DND-41 (cell line): ENCODE data around the gene TM9SF2.

ENCODE experiments used
- ATAC-seq: fragments of 200-7000 bp; cut with Tn5 transposase; 3 replicates; pipeline ENCODE4 v1.9.1; 2021; ENCODE audit warnings: low read depth; ENCODE audit not compliant: insufficient read depth
- DNase-seq: peaks from one replicate; pipeline ENCODE4 v3.0.0-alpha.2; 2020
- H2AFZ ChIP-seq: 2 replicates; pipeline ENCODE4 v1.6.0; 2012; ENCODE audit warnings: low read depth, low read length
- H3K27ac ChIP-seq: 2 replicates; pipeline ENCODE4 v1.5.1; 2012; ENCODE audit warnings: low read length, inconsistent platforms
- H3K27me3 ChIP-seq: fragments of 200-600 bp; sonication (generic); 2 replicates; pipeline ENCODE4 v1.6.0; 2012; ENCODE audit warnings: low read length, mild to moderate bottlenecking, inconsistent platforms; ENCODE audit not compliant: insufficient read depth, poor library complexity
- H3K36me3 ChIP-seq: 2 replicates; pipeline ENCODE4 v1.5.1; 2012; ENCODE audit warnings: low read length, inconsistent platforms; ENCODE audit not compliant: insufficient read depth
- H3K4me1 ChIP-seq: 2 replicates; pipeline ENCODE4 v1.5.1; 2012; ENCODE audit warnings: mild to moderate bottlenecking, low read length; ENCODE audit not compliant: insufficient read depth
- H3K4me2 ChIP-seq: 2 replicates; pipeline ENCODE4 v1.6.0; 2012; ENCODE audit warnings: mild to moderate bottlenecking, moderate library complexity, low read length, inconsistent platforms; ENCODE audit not compliant: insufficient read depth
- H3K4me3 ChIP-seq, 2 experiments: fragments of 200-600 bp in 1 of 2; shearing (Covaris generic) in 1 of 2; 2 replicates each; pipeline ENCODE4 v1.5.1; 2012 to 2016; ENCODE audit warnings: inconsistent platforms in 2 of 2, low read length in 2 of 2, mild to moderate bottlenecking in 2 of 2, low read depth in 1 of 2, moderate library complexity in 1 of 2
- H3K79me2 ChIP-seq: 2 replicates; pipeline ENCODE4 v1.6.0; 2012; ENCODE audit warnings: low read length, inconsistent platforms; ENCODE audit not compliant: insufficient read depth
- H3K9ac ChIP-seq: 2 replicates; pipeline ENCODE4 v1.6.0; 2012; ENCODE audit warnings: low read depth, mild to moderate bottlenecking, inconsistent platforms, low read length, moderate library complexity
- H3K9me3 ChIP-seq: 2 replicates; pipeline ENCODE4 v1.5.1; 2012; ENCODE audit warnings: low read length, moderate library complexity, mild to moderate bottlenecking, inconsistent platforms; ENCODE audit not compliant: insufficient read depth, severe bottlenecking
- H4K20me1 ChIP-seq: 2 replicates; pipeline ENCODE4 v1.6.0; 2012; ENCODE audit warnings: low read length; ENCODE audit not compliant: insufficient read depth
- EZH2 ChIP-seq: IDR thresholded peaks from 3 replicates; pipeline ENCODE4 v1.6.1; 2012; ENCODE audit warnings: borderline replicate concordance, low read depth, mild to moderate bottlenecking, moderate library complexity, low read length, inconsistent platforms; ENCODE audit not compliant: severe bottlenecking
- TF ChIP-seq, protein P1 (sequence below): IDR thresholded peaks from 2 replicates; pipeline ENCODE4 v1.5.1; 2012; ENCODE audit warnings: borderline replicate concordance, low read length, moderate library complexity, mild to moderate bottlenecking; ENCODE audit not compliant: poor library complexity, severe bottlenecking; ENCODE audit errors: extremely low read depth

Gene TM9SF2

DNA sequence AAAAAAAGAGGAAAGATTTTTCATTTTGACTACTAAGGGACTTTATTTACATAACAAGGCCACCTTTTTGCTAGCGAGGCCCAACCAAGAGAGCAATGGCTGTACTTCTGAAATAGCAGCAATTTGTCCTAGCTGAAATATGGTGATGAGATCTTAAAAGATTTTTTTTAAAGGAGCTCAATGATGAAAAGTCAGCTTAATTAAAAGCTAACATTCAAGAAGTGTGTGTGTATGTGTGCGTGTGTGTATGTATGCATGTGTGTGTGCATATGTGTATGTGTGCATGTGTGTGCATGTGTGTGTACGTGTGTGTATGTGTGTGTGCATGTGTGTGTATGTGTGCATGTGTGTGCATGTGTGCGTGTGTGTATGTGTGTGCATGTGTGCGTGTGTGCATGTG lies 24.6 kb upstream of the TM9SF2 start:
- Histone ChIP-seq H3K9ac (no peak overlapping the region), H3K4me2 (no peak overlapping the region), H3K27ac (no peak overlapping the region), H2AFZ (no peak overlapping the region), H3K36me3 (no peaks in the 10 kb centered on the region), H3K9me3 (no peaks in the 10 kb centered on the region), H4K20me1 (no peaks in the 10 kb centered on the region), H3K27me3 (no peaks in the 10 kb centered on the region), H3K79me2 (no peaks in the 10 kb centered on the region), H3K4me3 (no peak overlapping the region), H3K4me1 (no peaks in the 10 kb centered on the region)
- ATAC-seq (no peak), DNase-seq (no peak)
- TF ChIP-seq, protein P1, sequence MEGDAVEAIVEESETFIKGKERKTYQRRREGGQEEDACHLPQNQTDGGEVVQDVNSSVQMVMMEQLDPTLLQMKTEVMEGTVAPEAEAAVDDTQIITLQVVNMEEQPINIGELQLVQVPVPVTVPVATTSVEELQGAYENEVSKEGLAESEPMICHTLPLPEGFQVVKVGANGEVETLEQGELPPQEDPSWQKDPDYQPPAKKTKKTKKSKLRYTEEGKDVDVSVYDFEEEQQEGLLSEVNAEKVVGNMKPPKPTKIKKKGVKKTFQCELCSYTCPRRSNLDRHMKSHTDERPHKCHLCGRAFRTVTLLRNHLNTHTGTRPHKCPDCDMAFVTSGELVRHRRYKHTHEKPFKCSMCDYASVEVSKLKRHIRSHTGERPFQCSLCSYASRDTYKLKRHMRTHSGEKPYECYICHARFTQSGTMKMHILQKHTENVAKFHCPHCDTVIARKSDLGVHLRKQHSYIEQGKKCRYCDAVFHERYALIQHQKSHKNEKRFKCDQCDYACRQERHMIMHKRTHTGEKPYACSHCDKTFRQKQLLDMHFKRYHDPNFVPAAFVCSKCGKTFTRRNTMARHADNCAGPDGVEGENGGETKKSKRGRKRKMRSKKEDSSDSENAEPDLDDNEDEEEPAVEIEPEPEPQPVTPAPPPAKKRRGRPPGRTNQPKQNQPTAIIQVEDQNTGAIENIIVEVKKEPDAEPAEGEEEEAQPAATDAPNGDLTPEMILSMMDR: no peak
- TF ChIP-seq EZH2: no peak

DNA sequence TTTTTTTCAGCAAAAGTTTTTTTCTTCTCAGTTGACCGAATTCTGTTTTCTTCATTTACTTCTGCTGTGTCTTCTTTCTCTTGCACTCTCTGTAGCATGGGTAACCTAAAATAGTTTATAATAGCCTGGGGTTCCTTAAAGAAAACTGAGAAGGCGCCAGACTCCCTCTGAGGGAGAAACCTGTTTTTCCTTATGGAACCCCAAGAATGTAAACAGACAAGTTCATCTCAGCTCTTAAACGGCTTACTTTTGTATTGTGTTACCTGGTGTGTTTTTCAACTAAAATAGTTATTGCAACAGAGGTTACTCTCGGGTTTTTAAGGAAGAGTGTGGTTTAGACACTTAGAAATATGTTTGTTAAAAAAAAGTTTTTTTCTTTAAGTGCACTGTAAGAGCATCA lies 23.8 kb upstream of the TM9SF2 start:
- Histone ChIP-seq H2AFZ (no peak overlapping the region), H3K9ac (no peak overlapping the region), H4K20me1 (no peaks in the 10 kb centered on the region), H3K79me2 (no peaks in the 10 kb centered on the region), H3K27me3 (no peaks in the 10 kb centered on the region), H3K9me3 (no peaks in the 10 kb centered on the region), H3K4me3 (no peak overlapping the region), H3K4me1 (no peaks in the 10 kb centered on the region), H3K27ac (no peak overlapping the region), H3K36me3 (no peaks in the 10 kb centered on the region), H3K4me2 (no peak overlapping the region)
- DNase-seq (no peak), ATAC-seq (no peak)
- TF ChIP-seq EZH2: no peak
- TF ChIP-seq, protein P1: no peak

DNA sequence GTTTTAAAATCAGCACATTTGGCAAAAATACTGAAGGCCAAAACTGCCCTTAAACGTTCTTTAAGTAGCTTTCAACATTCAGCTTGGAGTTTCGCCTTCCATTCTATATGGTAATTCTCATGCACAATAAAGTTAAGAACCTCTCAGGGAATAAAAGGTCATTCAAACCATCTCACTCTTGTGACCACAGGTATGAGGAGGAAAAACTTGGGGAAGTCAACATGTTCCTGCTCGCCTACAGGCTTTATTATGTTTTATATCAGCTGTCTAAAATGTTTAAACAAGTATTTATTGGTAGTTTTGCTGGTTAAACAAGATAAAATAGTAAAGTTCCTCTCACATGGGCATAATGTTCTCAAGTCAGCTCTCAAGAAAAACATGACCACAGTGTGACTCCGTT lies 19.9 kb upstream of the TM9SF2 start:
- TF ChIP-seq EZH2: no peak
- TF ChIP-seq, protein P1: no peak
- no peak overlapping the region for H3K4me3 ChIP-seq

DNA sequence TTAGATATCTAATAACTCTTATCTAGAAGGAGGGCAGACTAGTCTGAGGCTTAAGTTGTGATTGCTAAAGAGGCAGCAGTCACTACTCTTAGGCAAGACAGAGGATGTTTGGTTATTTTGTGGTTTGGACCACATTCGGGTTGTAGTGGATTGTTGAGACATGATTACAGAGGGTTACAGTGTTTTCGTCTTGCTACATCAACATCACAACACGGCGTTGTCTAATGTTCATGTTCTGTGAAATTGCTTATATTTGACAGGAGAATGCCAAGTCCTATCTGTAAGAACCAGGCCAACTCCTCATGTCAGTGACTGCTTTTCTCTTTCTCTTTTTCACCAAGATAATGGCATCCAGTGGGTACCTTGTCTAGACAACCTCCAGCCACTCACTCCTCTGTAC lies 16.8 kb upstream of the TM9SF2 start:
- no peaks in the 10 kb centered on the region for H3K9me3 ChIP-seq
- peak; percentile 59; the same call in 2 of the 3 replicates for ATAC-seq
- H3K4me2 ChIP-seq: no peak overlapping the region
- no peak overlapping the region for H3K4me3 ChIP-seq
- DNase-seq: no peak
- H2AFZ ChIP-seq: no peak overlapping the region
- no peak for TF ChIP-seq EZH2
- TF ChIP-seq, protein P1: no peak
- no peaks in the 10 kb centered on the region for H3K4me1 ChIP-seq
- H4K20me1 ChIP-seq: no peaks in the 10 kb centered on the region
- H3K36me3 ChIP-seq: no peaks in the 10 kb centered on the region
- H3K79me2 ChIP-seq: no peaks in the 10 kb centered on the region
- H3K27ac ChIP-seq: no peak overlapping the region
- no peak overlapping the region for H3K9ac ChIP-seq
- no peaks in the 10 kb centered on the region for H3K27me3 ChIP-seq

More for the DNA sequence above, 19.9 kb upstream of the TM9SF2 start:
- H4K20me1 ChIP-seq: no peaks in the 10 kb centered on the region
- no peaks in the 10 kb centered on the region for H3K79me2 ChIP-seq
- no peaks in the 10 kb centered on the region for H3K36me3 ChIP-seq
- H3K27ac ChIP-seq: no peak overlapping the region
- DNase-seq (no peak), ATAC-seq (no peak)
- no peaks in the 10 kb centered on the region for H3K9me3 ChIP-seq
- H3K4me1 ChIP-seq: no peaks in the 10 kb centered on the region
- H3K9ac ChIP-seq: no peak overlapping the region
- no peak overlapping the region for H2AFZ ChIP-seq
- H3K4me2 ChIP-seq: no peak overlapping the region
- no peaks in the 10 kb centered on the region for H3K27me3 ChIP-seq
